NAMALWA (cell line): ENCODE results near the gene RAB17.
A peak's percentile ranks its signal among the peaks of the same experiment; 100 is the strongest.
"Not testable (repeated sequence)": the region's sequence is repeated elsewhere in the genome, so short reads cannot be mapped to it uniquely, and the experiment has no call there.

Experiments used
- DNase-seq: peaks from one replicate; pipeline ENCODE4 v3.0.0-alpha.2; 2015; ENCODE audit warnings: low spot score

Gene RAB17

DNA sequence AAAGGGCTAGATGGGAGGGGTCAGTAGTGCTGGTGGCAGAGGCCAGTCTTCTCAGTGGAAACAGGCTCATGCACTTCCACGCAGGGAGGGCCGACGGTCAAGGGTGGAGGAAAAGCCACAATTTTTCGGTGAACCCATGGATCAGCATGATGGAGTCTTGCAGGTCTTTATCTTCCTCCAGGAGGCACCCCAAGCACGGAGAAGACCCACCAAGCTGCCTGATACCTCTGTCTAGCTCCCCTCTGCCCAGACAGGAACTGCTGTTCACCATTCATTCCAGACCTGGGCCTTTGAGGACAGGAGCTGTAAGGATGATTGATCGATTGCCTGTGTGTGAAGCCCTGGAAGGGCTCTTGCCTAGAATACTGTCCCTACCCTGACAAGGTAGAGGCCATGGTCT lies 34.0 kb upstream of the RAB17 start:
- DNase-seq: peak; percentile 7

DNA sequence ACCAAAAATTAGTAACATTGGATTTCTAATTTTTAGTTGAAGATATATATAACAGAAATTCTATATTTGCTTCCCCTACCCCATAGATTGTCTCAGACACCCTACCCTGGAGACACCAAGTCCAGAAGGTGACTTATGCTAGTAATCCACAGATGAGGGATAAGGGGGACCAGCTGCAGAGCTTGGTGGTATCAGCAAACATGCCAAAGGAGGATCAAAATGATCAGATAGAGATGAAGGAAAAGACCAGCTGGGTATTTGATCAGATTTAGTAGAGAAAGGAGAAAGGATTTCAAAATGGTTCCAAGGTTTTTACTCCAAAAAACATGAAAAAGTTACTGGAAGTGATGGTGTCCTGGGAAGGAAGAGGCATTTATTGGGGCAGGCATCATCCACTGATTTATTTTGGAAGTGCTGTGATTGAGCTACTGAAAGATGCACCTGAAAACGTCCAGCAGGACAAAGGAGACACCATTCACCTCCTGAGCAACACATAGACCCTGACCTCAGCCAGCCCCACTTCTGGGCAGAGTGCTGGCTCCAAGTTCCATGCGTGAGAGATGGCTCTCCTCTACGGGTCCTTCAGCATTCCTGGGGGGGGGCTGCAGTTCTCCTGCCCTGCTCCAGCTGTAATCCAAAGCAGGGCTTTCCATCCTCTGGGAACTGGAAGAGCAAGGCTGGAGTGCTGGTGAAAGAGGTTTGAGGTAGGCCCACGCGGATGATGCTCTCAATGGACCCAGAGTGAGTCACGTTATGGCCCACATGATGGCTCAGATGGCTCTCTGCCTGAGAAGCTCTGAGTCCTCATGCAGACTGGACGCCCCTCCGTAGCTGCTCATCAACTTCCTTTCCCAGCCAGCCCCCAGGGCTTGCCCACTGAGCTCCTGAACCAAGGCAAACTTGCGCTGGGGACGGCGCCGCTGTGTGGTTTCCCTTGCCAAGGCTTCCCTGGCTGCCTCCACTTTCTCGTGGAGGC lies 33.2 kb upstream of the RAB17 start:
- DNase-seq: no peak

DNA sequence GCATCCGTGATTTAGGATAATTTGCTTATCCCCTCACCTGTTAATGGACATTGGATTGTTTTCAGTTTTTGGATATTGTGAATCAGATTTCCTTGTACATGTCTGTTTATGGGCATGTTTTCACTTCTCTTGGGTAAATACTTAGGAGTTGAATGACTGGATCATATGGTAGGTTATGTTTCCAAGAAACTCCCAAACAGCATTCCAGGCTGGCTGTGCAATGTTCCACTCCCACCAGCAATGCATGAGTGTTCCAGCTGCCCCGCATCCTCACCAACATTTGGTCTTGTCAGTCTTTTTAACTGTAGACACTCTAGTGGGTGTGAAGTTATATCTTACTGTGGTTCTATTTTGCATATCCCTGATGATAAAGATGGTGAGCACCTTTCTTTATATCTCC lies 27.9 kb upstream of the RAB17 start:
- no peak for DNase-seq

DNA sequence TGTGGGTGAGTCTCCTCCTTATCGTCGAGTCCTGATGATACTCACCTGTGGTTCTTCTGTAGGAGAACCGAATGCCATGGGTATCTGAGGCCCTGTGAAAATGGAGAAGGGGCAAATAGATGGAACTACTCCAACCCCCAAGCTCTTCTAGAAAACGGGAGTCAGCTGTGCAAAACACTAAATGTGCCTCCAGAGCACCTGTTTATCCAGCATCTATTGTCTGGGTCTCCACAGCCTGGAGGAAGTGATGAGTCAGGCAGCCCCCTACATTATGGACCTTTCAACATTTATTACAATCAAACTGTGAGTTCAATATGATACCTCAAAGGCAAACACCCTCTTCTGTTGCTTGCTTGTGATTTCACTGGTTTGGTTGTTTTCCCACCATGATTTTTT lies 27.1 kb upstream of the RAB17 start:
- DNase-seq: no peak

DNA sequence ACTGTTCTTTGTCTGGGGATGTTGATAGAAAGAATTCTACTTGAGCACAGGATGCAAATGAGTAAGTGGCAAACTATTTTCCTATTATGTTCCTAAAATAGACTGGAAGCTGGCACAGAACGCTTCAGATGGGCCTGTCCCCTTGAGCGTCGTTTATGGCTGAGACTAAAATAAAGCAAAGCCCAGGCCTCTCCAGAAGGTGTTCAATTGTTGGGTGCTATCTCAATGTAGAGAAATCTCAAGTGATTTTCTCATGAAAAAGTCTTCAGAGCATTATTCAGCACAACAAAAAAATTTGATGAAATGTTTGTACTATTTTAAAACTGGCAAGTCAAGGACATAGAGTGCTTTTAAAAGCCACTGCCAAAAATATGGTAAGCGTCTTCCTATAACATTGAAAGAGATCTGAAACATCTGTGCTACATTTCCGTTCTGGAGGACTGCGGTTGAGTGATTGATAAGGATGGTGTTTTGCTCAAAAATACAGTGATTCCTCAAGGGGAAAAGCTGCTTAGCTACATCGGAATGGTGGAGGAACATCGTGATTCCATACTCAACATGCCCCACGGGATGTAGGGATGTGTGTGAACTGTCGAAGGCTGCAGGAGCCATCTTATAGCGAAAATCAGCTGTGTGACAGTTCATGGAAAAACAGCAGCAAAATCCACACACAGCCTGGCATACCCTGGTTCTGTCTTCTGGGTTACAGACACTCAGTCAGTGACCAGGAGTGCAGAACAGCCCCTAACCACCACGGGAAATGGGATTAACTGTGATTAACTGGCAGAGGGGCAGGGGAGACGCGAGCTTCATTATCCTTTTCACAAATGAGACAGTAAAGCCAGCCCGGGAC lies 26.4 kb upstream of the RAB17 start:
- no peak for DNase-seq

DNA sequence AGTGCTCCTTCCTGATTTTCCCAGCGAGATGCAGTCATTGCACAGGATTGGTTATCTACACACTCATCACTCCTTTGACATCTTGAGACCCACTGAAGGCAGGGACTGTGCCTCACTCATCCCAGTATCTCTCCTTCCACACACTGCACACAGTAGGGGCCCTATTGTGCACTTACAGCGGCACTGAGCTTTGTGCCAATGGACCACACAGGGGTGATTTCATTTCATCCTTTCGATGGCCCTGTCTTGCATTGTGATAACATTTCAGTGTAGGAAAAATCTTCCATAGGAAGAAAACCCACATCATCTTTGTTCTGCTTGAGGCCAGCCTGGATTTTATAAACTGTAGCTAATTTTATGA lies 25.8 kb upstream of the RAB17 start:
- DNase-seq: no peak

DNA sequence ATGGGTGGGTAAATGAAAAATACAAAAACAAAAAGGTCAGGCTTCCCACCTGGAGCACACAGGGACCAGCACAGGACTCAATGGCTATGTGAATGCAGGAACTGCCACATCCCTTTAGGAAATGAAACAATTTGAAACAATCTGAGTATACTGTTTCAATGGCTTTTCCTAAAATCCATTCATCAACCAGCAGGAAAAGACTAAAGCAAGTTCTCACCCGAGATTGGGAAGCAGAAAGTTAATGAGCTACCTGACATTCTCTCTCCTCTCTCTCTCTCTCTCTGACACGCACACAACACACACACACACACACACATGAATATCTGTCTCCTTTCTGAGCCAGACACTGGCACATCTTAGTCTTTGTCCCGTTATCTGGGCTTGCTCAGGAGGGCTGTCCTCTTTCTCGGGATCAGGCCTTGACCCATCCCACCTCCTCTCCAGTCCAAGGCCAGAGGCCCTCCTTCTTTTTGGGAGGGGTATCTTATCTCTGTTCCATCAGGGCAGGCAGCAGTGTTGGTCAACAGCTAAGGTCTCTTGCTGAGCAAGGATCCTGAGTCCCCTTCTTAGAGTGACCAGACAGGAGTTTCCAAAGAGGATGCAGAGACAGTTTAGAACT lies 25.2 kb upstream of the RAB17 start:
- no peak for DNase-seq

DNA sequence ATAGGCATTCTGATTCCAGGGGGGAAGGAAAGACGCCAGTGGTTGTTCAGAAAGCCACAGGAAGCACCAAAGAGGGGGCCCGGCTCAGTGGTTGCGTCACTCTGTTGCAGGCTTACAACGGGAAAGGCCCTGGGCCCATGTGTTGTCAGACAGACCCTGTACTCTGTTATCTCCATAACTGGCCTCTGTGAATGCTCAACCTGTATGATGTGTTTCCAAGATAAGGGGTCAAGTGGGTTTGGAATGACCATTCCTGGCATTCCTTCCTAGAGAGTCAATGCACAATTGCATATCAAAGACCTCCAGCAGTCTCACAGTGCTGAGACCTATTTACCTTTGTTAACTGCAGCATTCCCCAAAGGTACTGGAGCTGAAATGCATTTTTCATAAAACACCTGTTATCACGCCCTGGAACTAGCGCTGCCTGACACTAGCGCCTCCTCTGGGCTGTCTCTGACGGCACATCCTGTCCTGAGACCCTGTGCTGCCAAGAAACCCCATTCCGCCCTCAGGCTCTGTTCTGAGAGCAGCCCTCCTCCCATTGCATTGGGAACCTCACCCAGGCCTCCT lies 23.7 kb upstream of the RAB17 start:
- no peak for DNase-seq

DNA sequence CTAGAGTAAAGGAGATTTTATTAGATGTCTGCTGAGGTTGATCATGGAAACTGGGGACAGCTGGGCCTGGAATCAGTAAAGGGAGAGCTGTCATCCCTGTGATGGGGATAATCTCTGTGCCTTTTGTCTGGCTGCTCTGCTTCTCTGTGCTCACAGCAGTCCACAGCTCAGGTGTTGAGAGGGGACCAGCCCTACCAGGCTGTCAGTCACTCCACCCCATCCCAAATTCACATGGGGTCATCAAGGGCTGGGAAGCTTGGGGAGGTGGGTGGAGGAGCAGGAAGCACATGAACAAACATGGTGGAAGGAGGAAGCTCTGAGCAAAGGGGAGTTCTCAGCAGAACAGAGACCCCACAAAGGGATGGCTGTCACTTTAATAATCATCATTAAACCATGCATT lies 23.1 kb upstream of the RAB17 start:
- DNase-seq: no peak

DNA sequence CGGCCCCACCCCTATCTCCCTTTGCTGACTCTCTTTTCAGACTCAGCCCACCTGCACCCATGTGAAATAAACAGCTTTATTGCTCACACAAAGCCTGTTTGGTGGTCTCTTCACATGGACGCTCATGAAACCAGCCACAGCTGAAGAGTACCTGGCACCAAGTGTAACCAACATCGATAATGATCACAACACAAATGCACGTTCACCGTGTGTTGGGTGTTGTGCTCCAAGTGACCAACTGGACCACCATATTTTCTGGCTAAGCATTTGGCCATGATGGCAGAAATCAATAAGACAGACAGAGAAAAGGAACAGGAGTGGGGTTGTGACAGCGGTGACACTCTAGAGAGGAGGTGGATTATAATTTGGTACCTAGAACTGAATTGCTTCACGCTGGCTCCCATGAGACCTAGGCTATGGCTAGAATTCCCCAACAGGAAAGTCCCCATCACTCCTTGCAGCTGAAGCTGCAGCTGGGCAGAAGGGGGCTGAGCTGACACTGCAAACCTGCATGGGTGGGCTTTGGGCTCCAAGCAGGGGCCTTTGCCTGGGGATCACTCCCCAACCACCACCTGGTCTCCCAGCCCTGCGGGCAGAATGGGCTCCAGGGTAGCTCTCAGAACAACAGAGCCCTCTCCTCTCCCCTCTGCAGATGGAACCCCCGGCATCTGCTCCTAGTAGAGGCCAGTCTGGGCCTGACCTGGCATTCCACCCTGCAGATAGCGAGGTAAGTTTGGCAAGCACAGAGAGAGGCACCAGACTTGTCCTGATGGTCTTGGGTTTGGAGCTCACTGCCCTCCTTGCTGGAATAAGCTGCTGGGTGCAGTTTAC lies 22.2 kb upstream of the RAB17 start:
- no peak for DNase-seq

DNA sequence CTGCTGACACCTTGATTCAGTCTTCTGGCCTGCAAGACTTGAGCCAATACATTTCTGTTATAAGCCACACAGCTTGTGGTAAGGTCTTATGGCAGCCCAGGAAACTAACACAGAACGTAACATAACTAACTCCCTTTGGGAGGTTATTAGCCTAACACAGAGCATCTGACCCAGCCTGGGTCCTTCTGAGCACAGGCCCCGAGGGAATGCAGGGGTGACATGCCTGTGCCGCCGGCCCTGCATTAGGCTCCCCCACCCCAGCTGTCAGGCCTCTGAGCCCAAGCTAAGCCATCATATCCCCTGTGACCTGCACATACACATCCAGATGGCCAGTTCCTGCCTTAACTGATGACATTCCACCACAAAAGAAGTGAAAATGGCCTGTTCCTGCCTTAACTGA lies 16.0 kb upstream of the RAB17 start:
- not testable (repeated sequence) for DNase-seq

DNA sequence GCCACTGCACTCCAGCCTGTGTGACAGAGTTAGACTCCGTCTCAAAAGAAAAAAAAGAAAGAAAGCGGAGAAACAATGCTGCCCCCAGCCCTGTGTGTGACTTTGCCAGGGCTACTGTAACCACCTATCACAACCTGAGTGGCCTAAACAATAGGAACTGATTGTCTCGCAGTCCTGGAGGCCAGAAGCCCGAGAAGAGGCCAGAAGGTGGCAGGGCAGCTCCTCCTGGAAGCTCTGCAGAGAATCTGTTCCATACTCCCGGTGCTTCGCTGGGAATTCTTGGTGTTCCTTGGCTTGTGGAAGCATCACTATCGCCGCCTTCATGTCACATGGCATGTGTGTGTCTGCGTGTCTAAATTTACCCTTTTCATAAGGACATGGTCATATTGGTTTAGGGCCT lies 14.4 kb upstream of the RAB17 start:
- DNase-seq: no peak

DNA sequence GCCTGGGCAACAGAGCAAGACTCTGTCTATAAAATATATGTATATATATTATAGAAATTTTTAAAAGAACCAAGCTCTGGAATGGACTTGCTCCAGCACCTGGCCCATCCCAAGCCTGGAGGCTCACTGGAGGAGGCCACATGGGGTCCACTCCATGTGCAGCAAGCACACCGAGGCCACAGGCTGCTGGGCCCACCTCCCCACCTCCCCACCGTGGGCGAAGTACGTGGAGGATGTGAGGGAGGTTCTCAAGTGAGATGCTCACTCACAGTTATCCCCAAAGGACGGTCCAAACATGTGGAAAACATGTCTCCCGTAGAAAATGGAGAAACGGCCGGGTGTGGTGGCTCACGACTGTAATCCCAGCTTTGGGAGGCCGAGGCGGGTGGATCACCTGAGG lies 13.9 kb upstream of the RAB17 start:
- DNase-seq: no peak

DNA sequence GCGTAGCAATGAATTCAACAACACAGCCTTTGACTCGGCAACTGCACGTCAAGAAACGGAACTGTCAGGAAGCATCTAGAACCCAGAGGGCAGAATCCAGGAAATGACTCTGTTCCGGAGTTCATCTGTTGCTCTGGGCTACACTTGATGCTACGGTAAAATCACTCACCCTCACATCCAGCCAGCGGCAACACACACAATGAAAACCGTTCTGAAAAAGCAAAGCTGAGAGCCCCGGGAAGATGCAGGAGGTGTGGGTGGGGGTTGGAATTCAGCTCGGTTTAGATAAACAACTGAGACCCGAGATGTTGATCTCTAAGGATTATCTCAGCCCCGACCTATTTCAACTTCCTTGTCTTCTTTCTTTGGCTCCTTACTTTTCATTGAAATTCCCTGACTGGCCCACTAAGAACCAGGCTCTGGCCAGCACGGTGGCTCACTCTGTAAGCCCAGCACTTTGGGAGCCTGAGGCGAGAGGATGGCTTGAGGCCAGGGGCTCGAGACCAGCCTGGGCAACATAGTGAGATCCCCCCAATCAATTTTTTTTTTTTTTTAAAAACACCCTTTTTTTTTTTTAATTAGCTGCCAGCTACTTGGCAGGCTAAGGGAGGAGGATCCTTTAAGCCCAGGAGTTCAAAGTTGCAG lies 13.3 kb upstream of the RAB17 start:
- peak; percentile 16 for DNase-seq

DNA sequence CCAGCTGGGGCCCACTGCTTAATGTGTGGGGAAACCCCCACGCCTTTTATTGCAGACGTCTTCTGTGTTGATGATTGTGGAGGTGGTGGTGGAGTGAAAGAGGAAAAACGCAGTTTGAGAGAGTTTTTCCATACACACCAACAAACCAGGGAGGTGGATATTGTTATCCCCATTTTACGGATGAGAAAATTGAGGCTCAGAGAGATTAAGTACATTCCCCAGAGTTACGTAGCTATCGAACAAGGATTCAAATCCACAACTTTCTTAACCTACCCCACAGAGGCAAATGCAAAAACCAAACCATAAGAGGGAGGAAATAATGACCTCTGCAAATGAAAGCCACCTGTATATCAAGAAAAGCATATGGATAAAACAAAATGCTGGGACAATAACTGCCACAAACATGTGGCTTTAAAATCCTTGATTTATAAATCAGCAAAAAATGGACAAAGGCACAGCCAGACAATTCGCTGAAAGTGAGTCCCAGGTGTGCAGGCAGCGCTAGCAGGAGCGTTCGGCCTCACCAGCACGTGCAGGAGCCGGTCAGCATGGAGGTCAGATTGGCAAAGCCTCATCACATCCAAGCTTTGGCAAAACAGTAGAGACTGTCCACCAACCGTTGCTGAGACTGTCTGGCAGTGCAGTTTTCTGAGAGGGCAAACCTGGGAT lies 12.6 kb upstream of the RAB17 start:
- DNase-seq: no peak

DNA sequence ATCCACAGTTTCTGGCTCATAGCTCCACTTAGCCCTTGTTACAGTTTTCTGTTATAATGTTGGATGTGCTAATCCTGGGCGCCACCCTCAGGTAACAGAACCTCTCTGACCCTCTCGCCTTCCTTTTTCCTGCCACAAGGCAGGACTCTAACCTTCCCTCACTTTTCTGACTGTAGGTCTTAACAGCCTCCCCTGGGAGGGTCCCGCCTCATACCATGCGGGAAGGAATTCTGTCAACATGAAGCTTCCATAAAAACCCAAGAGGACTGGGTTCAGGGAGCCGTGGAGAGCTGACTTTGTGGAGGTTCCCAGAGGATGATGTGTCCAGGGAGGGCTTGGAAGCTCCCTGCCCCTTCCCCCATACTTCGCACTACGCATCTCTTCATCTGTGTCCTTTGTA lies 11.9 kb upstream of the RAB17 start:
- no peak for DNase-seq

DNA sequence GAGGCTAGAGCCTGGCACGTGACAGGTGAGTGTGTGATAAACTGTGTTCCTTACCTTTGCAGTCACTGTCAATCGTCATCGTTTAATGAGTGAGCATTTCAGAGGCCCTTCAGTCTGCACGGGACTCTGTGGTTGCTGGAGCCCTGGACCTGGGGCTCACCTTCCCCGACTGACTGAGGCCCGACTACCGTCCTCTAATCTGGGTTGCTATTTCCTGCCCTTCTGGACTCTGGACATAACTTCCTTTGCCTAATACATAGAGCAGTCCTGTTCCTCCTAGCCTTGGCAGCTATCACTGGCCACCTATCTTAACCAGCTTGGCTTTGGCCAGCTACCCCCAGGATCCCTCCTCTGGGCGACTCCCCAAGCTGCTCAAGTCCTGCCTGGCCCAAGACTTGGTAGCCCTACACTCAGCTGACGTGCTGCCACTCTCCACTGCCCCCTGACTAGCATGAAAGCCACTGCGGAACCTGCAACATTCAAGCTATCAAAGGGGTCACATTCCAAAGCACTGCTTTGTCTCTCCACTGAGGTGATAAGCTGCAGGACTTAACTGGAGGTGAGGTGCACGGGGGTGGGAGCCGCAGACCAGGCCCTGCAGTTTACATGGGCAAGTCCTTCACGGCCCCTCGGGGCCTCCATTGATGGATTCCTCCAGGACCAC lies 11.1 kb upstream of the RAB17 start:
- no peak for DNase-seq

DNA sequence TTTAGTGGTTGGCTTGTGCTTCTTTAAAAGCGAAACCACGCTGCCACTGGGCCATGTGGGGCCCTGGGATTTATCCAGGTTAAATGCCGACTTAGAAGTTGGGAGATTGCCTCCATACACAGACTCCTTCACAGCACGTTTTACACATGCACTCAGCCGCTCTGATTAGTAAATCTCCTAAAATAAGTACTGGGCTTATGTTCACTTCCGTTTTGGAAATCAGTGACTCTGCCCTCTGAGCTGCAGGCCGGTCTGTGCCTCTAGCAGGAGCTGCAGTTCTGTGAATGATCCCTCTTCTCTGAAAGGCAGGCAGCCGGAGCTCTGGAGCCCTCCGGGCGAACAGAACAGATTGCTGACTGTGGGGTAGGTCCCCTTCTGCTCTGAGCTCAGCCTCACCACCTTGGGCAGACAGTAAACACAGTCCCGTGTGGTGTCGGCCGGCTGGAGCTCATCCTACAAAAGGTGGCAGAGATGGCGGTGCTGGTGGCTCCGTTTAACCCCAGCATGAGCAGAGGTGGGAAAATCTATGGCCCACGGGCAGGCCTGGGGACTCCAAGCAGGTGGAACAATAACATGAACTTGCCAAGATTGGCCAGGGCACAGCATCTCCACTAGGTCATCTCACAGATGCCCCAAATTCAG lies 9.8 kb upstream of the RAB17 start:
- DNase-seq: no peak

DNA sequence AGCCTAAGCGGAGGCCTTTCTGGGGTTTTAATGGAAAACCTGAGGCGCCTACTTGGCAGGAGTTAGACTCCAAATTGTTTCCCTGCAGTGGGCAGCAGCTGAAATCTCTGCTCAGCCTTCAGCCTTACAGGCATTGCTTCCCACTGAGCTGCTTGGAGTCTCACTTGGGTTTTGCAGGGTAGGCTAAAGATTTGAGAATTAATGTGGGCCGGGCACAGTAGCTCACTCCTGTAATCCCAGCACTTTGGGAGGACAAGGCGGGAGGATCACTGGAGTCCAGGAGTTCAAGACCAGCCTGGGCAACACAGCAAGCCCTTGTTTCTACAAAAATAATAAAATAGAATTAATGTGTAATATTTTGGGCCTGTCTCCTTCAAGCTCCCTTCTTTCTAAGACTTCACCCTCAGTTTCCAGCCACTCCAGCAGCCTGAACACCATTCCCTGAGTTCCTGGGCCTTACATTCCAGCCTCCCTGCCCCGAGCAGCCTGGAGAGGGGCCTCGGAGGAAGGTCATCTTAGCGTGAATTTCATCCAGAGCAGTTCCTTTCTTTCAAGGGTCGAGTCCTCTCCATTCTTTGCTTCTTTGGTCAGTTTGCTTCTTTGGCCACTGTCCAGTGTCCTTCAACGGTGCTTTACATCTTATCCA lies 9.1 kb upstream of the RAB17 start:
- no peak for DNase-seq
